GM12864 (cell line): Measurements from ENCODE around the gene FAM217A.

Experiments used
- DNase-seq: peaks from one replicate; pipeline ENCODE4 v3.0.0-alpha.2; 2011; ENCODE audit warnings: low read depth
- H3K4me3 ChIP-seq: 2 replicates; pipeline ENCODE4 v1.5.1; 2011; ENCODE audit warnings: mild to moderate bottlenecking, low read depth, low read length, control low read depth
- CTCF ChIP-seq: IDR thresholded peaks from 2 replicates; pipeline ENCODE4 v1.5.1; 2011; ENCODE audit warnings: low read depth, mild to moderate bottlenecking, moderate library complexity, low read length, control low read depth, inconsistent platforms; ENCODE audit errors: missing control alignments

FAM217A gene

DNA sequence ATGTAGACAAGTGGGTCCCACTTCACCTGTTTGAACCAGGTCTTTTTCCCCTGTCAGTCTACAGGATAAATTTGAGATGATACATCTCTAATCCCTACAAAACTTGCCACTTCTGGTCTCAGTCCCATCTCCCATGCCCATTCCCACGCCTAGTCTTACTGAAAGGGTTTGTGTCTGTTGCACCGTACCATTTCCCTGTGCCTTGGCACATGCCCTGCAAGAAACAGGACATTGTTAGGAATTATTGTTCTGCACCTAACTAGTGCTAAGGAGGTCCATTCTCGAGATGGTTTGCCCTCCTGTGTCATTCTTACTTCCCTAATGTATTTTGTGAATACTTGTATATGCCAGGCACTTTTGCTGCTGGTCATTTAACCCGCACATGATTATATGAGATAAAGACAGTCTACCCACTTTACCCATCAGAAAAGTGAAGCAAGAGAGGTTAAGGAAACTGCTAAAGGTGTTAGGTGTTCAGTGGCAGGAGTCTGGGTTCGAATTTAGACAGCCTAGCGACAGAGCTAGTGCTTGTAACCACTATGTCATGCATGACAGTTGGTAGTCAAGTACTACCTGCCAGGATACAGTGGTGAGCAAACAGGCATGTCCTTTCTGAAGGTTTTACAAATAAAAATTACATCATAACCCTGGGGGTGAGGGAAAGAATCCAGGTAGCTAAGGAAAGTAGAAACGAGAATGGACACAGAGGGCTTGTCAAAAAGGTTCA lies 12.7 kb downstream of the FAM217A start:
- no peak overlapping the region for H3K4me3 ChIP-seq
- TF ChIP-seq CTCF: no peak
- no peak for DNase-seq

- no peak overlapping the region for H3K4me3 ChIP-seq
- no peak for TF ChIP-seq CTCF
- no peak for DNase-seq
These were observed 19.7 kb downstream of the FAM217A start for GRCh38 chr6:4059115-4059777.

GRCh38 chr6:4057036-4057435 lies 21.9 kb downstream of the FAM217A start:
- TF ChIP-seq CTCF: no peak
- H3K4me3 ChIP-seq: no peak overlapping the region

GRCh38 chr6:4055420-4056041 lies 23.4 kb downstream of the FAM217A start:
- no peak for TF ChIP-seq CTCF
- DNase-seq: no peak
- H3K4me3 ChIP-seq: no peak overlapping the region

More at GRCh38 chr6:4057036-4057435, 21.9 kb downstream of the FAM217A start:
- DNase-seq: no peak

GRCh38 chr6:4049246-4049645 lies 29.7 kb downstream of the FAM217A start:
- TF ChIP-seq CTCF: no peak
- H3K4me3 ChIP-seq: no peak overlapping the region
- no peak for DNase-seq

- no peak for TF ChIP-seq CTCF
- H3K4me3 ChIP-seq: no peak overlapping the region
- DNase-seq: no peak
These were observed 37.5 kb downstream of the FAM217A start for GRCh38 chr6:4041480-4041879.
